Measurements from ENCODE around the gene PCDHGA3. TPM values are rescaled to one million over a fixed set of nuclear protein-coding genes. Genes with fewer than 3 reads are reported as not detected.

PCDHGA3 gene
- total and polyA plus RNA-seq, 9 of the 15 experiments (the other 6 are each of a cell fraction or from before 2014, with no cell fraction given): 0.13 to 0.28 (median 0.18) TPM; not detected in 2

- TF ChIP-seq RAD21 (CRISPR knock-in tag; conservative IDR thresholded peaks at IDR 0.05 in 1 of 2, IDR thresholded peaks at IDR 0.05 in 1 of 2): peak; percentile 62
- TF ChIP-seq MAFF (IDR thresholded peaks at IDR 0.05; ENCODE audit: low read length): peak; percentile 37; the same call in 1 of the 2 replicates
- no peak for TF ChIP-seq KDM5B (IDR thresholded peaks at IDR 0.05; ENCODE audit: insufficient replicate concordance, low read depth, low read length)
- TF ChIP-seq, protein P1, sequence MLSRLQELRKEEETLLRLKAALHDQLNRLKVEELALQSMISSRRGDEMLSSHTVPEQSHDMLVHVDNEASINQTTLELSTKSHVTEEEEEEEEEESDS (CRISPR knock-in tag; IDR thresholded peaks at IDR 0.05): no peak
- no peak for TF ChIP-seq BRCA1 (IDR thresholded peaks at IDR 0.05)
- TF ChIP-seq BRCA1 (CRISPR knock-in tag; IDR thresholded peaks at IDR 0.05): no peak
- peak; percentile 43; the same call in 1 of the 2 replicates for TF ChIP-seq EP400 (IDR thresholded peaks at IDR 0.05)
- no peak for TF ChIP-seq ZNF75A (CRISPR knock-in tag; IDR thresholded peaks at IDR 0.05)
- TF ChIP-seq, protein P2, sequence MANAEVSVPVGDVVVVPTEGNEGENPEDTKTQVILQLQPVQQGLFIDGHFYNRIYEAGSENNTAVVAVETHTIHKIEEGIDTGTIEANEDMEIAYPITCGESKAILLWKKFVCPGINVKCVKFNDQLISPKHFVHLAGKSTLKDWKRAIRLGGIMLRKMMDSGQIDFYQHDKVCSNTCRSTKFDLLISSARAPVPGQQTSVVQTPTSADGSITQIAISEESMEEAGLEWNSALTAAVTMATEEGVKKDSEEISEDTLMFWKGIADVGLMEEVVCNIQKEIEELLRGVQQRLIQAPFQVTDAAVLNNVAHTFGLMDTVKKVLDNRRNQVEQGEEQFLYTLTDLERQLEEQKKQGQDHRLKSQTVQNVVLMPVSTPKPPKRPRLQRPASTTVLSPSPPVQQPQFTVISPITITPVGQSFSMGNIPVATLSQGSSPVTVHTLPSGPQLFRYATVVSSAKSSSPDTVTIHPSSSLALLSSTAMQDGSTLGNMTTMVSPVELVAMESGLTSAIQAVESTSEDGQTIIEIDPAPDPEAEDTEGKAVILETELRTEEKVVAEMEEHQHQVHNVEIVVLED (CRISPR knock-in tag; IDR thresholded peaks at IDR 0.05): no peak
- TF ChIP-seq CBFB (CRISPR knock-in tag; IDR thresholded peaks at IDR 0.05): peak; percentile 37; the same call in 1 of the 2 replicates
- TF ChIP-seq, protein P3, sequence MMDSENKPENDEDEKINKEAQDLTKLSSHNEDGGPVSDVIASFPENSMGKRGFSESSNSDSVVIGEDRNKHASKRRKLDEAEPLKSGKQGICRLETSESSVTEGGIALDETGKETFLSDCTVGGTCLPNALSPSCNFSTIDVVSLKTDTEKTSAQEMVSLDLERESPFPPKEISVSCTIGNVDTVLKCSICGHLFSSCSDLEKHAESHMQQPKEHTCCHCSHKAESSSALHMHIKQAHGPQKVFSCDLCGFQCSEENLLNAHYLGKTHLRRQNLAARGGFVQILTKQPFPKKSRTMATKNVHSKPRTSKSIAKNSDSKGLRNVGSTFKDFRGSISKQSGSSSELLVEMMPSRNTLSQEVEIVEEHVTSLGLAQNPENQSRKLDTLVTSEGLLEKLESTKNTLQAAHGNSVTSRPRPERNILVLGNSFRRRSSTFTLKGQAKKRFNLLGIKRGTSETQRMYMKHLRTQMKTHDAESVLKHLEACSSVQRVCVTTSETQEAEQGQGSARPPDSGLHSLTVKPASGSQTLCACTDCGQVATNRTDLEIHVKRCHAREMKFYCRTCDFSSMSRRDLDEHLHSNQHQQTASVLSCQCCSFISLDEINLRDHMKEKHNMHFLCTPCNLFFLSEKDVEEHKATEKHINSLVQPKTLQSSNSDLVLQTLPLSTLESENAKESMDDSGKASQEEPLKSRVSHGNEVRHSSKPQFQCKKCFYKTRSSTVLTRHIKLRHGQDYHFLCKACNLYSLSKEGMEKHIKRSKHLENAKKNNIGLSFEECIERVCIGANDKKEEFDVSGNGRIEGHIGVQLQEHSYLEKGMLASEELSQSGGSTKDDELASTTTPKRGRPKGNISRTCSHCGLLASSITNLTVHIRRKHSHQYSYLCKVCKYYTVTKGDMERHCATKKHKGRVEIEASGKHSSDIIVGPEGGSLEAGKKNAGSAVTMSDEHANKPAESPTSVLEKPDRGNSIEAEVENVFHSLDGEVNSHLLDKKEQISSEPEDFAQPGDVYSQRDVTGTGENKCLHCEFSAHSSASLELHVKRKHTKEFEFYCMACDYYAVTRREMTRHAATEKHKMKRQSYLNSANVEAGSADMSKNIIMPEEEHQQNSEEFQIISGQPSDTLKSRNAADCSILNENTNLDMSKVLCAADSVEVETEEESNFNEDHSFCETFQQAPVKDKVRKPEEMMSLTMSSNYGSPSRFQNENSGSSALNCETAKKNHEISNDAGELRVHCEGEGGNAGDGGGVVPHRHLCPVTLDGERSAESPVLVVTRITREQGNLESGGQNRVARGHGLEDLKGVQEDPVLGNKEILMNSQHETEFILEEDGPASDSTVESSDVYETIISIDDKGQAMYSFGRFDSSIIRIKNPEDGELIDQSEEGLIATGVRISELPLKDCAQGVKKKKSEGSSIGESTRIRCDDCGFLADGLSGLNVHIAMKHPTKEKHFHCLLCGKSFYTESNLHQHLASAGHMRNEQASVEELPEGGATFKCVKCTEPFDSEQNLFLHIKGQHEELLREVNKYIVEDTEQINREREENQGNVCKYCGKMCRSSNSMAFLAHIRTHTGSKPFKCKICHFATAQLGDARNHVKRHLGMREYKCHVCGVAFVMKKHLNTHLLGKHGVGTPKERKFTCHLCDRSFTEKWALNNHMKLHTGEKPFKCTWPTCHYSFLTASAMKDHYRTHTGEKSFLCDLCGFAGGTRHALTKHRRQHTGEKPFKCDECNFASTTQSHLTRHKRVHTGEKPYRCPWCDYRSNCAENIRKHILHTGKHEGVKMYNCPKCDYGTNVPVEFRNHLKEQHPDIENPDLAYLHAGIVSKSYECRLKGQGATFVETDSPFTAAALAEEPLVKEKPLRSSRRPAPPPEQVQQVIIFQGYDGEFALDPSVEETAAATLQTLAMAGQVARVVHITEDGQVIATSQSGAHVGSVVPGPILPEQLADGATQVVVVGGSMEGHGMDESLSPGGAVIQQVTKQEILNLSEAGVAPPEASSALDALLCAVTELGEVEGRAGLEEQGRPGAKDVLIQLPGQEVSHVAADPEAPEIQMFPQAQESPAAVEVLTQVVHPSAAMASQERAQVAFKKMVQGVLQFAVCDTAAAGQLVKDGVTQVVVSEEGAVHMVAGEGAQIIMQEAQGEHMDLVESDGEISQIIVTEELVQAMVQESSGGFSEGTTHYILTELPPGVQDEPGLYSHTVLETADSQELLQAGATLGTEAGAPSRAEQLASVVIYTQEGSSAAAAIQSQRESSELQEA (IDR thresholded peaks at IDR 0.05; ENCODE audit: low read depth): no peak
Measured at GRCh38 chr5:141326088-141326854, 17.4 kb upstream of the PCDHGA3 start (continued).
